Common myeloid progenitor, CD34-positive (primary cell): ENCODE measurements around the gene MEG3.

Source experiments
- CTCF ChIA-PET: fragments of 350-600 bp; sonication (Branson Sonifier 250); formaldehyde crosslinking; loops from one replicate; lab custom pipeline; 2021; ENCODE audit warnings: antibody characterized with exemption; lab: Charles Lee
- POLR2A ChIA-PET: fragments of 350-600 bp; sonication (Branson Sonifier 250); formaldehyde crosslinking; loops from one replicate; lab custom pipeline; 2021; ENCODE audit warnings: antibody characterized with exemption; lab: Charles Lee
- DNase-seq, 3 donors: peaks; one replicate each; pipeline versions ENCODE4 v3.0.0 to v3.0.0-alpha.2; 2013
- H3K27ac ChIP-seq, 2 experiments: 1 replicate in 1 of 2; 2 replicates in 1 of 2; pipeline ENCODE4 v1.7.0; 2013; ENCODE audit warnings: inconsistent platforms in 2 of 2, low read length in 2 of 2, mild to moderate bottlenecking in 2 of 2, low read depth in 1 of 2, moderate library complexity in 1 of 2; ENCODE audit not compliant: severe bottlenecking in 2 of 2, insufficient read depth in 1 of 2, poor library complexity in 1 of 2
- H3K27me3 ChIP-seq, 5 experiments: replicated peaks in 2 of 5; 1 replicate in 3 of 5; 2 replicates in 2 of 5; pipeline versions ENCODE4 v1.6.1 to v1.7.0; 2013; ENCODE audit warnings: low read length in 4 of 5, mild to moderate bottlenecking in 2 of 5, moderate library complexity in 2 of 5, inconsistent platforms in 1 of 5; ENCODE audit not compliant: insufficient read depth in 5 of 5, control insufficient read depth in 4 of 5
- H3K36me3 ChIP-seq, 4 experiments: 1 replicate in 2 of 4; 2 replicates in 2 of 4; pipeline versions ENCODE4 v1.6.1 to v1.7.0; 2013; ENCODE audit warnings: low read length in 3 of 4, control low read depth in 1 of 4, mild to moderate bottlenecking in 1 of 4; ENCODE audit not compliant: control insufficient read depth in 4 of 4, insufficient read depth in 4 of 4
- H3K4me1 ChIP-seq, 4 experiments: 1 replicate in 3 of 4; 2 replicates in 1 of 4; pipeline versions ENCODE4 v1.6.1 to v1.7.1; 2013; ENCODE audit warnings: low read length in 3 of 4, mild to moderate bottlenecking in 3 of 4, control low read depth in 1 of 4, inconsistent platforms in 1 of 4, moderate library complexity in 1 of 4; ENCODE audit not compliant: control insufficient read depth in 4 of 4, insufficient read depth in 4 of 4; ENCODE audit errors: control extremely low read depth in 1 of 4
- H3K4me3 ChIP-seq, 7 experiments: 1 replicate in 4 of 7; 2 replicates in 3 of 7; pipeline versions ENCODE4 v1.5.1 to v1.7.0; 2013; ENCODE audit warnings: mild to moderate bottlenecking in 7 of 7, low read length in 6 of 7, moderate library complexity in 6 of 7, inconsistent platforms in 2 of 7, low read depth in 2 of 7, control low read depth in 1 of 7; ENCODE audit not compliant: insufficient read depth in 4 of 7, control insufficient read depth in 1 of 7; ENCODE audit errors: extremely low read depth in 1 of 7
- H3K9me3 ChIP-seq, 5 experiments: 1 replicate in 4 of 5; 2 replicates in 1 of 5; pipeline versions ENCODE4 v1.6.1 to v1.7.1; 2013; ENCODE audit warnings: low read length in 4 of 5, mild to moderate bottlenecking in 2 of 5, inconsistent platforms in 1 of 5, low read depth in 1 of 5, moderate library complexity in 1 of 5; ENCODE audit not compliant: control insufficient read depth in 4 of 5, insufficient read depth in 2 of 5; ENCODE audit errors: control extremely low read depth in 1 of 5
- WGBS: methylation state at CpG from one replicate; pipeline ENCODE4 v1.1.5; 2013; ENCODE audit not compliant: insufficient coverage; 5-methylcytosine and 5-hydroxymethylcytosine counted together

The MEG3 gene

DNA sequence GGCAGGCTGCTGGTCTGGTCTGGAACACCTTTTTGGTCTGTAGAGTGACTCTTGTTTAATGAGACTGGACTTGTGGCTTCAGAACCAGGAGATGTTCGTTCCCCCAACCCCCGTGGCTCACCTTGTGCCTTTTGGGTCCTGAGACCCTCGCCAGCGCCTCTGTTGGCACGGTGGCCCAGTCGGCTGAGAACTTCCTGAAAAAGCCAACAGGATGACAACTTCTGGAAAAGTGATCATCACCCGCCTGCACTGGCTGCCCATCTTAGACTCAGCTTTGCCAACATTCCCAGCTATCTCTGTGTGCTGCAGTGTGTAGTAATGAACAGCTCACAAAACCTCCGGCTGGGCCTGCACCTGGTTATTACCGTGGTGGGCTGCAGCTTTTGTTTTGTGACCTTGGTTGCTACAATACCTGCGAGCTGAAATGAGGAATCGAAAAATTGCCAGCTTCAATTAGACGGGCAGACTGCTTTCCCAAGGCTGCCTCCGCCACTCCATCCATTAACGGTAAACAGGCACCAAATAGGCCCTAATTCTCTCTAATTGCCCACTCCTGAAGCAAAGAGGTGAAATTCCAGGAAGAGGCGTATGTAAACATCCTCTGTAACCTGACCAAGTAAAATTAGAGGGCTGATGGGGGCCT lies 16.0 kb downstream of the MEG3 start:
- WGBS = 77% methylated on average over 12 of the region's 15 CpGs
- H3K9me3 ChIP-seq = no peaks in the 10 kb centered on the region
- CTCF ChIA-PET = interaction anchor here (2.0 to 2.3 kb wide), 2 partner anchors 9 to 11 kb away, joined by 7 to 14 read pairs; no protein-coding TSS in a partner anchor
- H3K36me3 ChIP-seq = no peaks in the 10 kb centered on the region
- peaks cover 0 to 13% (median 2%) of the 10 kb centered on the region in 4 experiments for H3K4me1 ChIP-seq
- DNase-seq = no peak
- POLR2A ChIA-PET = no interaction called here
- H3K4me3 ChIP-seq = no peak overlapping the region
- H3K27ac ChIP-seq = no peak overlapping the region
- no peaks in the 10 kb centered on the region for H3K27me3 ChIP-seq

GRCh38 chr14:100842799-100843198 lies 16.9 kb downstream of the MEG3 start:
- CTCF ChIA-PET = interaction anchor here (0.9 to 2.3 kb wide), 3 partner anchors 8 to 180 kb away, joined by 3 to 14 read pairs (median 7); no protein-coding TSS in a partner anchor
- no peaks in the 10 kb centered on the region for H3K36me3 ChIP-seq
- no peak for DNase-seq
- no peak overlapping the region for H3K4me3 ChIP-seq
- no peaks in the 10 kb centered on the region for H3K9me3 ChIP-seq
- no peak overlapping the region for H3K27ac ChIP-seq
- POLR2A ChIA-PET = interaction anchor here (0.7 kb wide), 1 partner anchor 22 kb away, joined by 3 read pairs; no protein-coding TSS in a partner anchor
- no peaks in the 10 kb centered on the region for H3K27me3 ChIP-seq
- H3K4me1 ChIP-seq = peaks cover 0 to 13% (median 2%) of the 10 kb centered on the region in 4 experiments
- 92% methylated on average over 8 of the region's 8 CpGs for WGBS

DNA sequence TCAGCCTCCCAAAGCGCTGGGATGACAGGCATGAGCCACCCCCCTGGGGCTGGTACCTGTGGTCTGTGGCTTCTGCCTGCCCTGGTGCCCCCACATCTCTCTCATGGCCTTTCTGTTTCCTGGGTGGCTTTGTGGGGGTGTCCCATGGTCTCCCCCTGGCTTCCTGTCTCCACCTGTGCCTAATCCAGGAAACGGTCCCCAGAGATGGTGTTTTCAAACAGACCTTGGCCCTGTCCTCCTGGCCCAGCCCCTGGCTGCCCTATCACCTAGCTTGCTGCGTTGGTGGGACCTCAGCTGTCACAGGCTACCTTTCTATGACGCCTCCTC lies 18.1 kb downstream of the MEG3 start:
- H3K36me3 ChIP-seq = no peaks in the 10 kb centered on the region
- DNase-seq = no peak
- CTCF ChIA-PET = no interaction called here

DNA sequence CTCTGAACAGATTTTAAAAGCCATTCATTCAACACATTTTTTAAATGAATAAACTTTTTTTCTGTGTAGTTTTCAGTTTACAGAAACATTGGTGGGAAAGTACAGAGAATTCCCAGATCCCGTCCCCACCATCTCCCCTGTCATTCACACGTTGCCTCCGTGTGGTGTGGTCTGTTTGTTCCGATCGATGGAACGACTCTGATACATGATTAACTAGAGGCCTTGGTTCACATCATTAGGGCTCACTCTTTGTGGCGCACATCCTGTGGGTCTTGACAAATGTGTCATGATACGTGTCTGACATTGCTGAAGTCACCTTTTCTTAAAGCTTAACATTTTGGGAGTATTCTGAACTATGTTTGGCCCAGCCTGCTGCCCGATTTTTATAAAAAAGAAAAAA lies 18.5 kb downstream of the MEG3 start:
- H3K36me3 ChIP-seq = no peaks in the 10 kb centered on the region
- ChIA-PET CTCF (no interaction called here), POLR2A (no interaction called here)

More for the DNA sequence above, 18.1 kb downstream of the MEG3 start:
- H3K9me3 ChIP-seq = no peaks in the 10 kb centered on the region
- POLR2A ChIA-PET = no interaction called here
- no peak overlapping the region for H3K27ac ChIP-seq
- H3K4me3 ChIP-seq = no peak overlapping the region
- H3K4me1 ChIP-seq = peaks cover 0 to 17% (median 4%) of the 10 kb centered on the region in 4 experiments
- 92% methylated on average over 3 of the region's 4 CpGs for WGBS
- H3K27me3 ChIP-seq = no peaks in the 10 kb centered on the region

DNA sequence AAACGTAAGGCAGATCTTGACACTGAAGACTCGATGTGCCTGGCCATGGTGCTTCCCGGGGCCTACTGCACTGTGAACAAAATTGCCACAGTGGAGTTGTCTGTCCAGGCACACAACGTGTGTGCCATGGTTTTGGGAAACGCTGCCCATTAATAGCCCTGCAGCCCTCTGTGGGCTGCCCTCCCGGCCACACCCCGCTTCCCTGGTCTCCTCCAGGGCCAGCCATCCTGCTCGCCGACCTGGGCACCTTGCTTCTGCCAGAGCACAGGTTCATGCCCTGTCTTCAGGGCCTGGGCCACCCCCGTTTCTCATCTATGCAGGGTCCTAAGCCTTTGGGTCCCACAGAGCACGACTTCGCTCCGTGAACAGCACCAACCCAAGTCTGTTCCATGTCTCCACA lies 18.9 kb downstream of the MEG3 start:
- H3K9me3 ChIP-seq = no peaks in the 10 kb centered on the region
- peaks cover 2 to 23% (median 8%) of the 10 kb centered on the region in 4 experiments for H3K4me1 ChIP-seq
- H3K4me3 ChIP-seq = no peak overlapping the region
- 97% methylated on average over 9 of the region's 13 CpGs for WGBS
- H3K27me3 ChIP-seq = no peaks in the 10 kb centered on the region
- CTCF ChIA-PET = no interaction called here
- POLR2A ChIA-PET = no interaction called here
- DNase-seq = no peak
- H3K36me3 ChIP-seq = no peaks in the 10 kb centered on the region
- no peak overlapping the region for H3K27ac ChIP-seq

More for the DNA sequence above, 18.5 kb downstream of the MEG3 start:
- 88% methylated on average over 8 of the region's 9 CpGs for WGBS
- no peak for DNase-seq
- Histone ChIP-seq H3K4me3 (no peak overlapping the region), H3K9me3 (no peaks in the 10 kb centered on the region), H3K4me1 (peaks cover 2 to 20% (median 7%) of the 10 kb centered on the region in 4 experiments), H3K27ac (no peak overlapping the region), H3K27me3 (no peaks in the 10 kb centered on the region)

DNA sequence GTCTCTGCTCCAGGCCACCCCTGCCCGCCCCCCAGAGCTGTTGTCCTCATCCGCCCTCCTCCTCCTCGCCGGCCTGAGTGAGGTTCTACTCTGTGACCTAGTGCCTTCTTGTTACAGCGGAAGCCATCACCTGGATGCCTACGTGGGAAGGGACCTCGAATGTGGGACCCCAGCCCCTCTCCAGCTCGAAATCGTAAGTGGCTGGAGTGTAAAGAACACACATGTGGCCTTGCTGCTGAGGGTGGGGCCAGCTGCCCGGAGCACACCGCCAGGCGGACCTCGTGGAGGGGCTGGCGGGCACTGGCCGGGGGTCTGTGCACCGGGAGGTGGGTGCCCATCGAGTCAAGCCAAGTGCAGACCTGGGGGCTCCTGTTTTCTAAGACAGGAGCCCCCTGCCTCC lies 19.4 kb downstream of the MEG3 start:
- ChIA-PET CTCF (no interaction called here), POLR2A (no interaction called here)

DNA sequence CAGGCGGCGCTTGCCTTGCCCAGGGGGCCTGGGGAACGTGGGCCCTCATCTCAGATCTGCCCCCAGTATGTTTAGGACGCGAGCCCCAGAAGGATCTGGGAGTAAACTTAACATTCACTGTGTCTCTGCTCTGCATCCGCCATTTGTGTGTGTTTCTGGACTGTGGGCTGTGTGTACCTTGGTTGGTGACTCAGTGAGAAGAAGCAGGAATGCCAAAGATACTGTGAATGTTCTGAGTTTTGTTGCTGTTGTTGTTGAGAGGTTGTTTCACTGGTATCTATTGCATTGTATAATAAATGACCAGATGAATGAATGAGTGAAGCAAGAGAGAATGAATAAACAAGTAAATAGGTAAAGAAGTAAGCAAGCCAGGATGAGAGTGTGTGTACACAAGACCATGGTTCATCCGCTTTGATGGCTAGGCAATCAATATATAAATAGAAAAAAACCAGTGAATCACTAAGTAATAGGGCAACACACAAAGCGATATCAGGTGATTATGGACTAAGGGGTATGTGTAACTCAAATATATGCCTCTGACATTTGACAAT lies 20.5 kb downstream of the MEG3 start:
- Histone ChIP-seq H3K4me3 (no peak overlapping the region), H3K36me3 (no peaks in the 10 kb centered on the region), H3K27me3 (no peaks in the 10 kb centered on the region), H3K9me3 (no peaks in the 10 kb centered on the region), H3K27ac (no peak overlapping the region), H3K4me1 (peaks cover 5 to 23% (median 8%) of the 10 kb centered on the region in 4 experiments)
- POLR2A ChIA-PET = no interaction called here
- WGBS = 98% methylated on average over 7 of the region's 8 CpGs
- CTCF ChIA-PET = no interaction called here
- no peak for DNase-seq

More for the DNA sequence above, 19.4 kb downstream of the MEG3 start:
- Histone ChIP-seq H3K4me3 (no peak overlapping the region), H3K27ac (no peak overlapping the region), H3K4me1 (peaks cover 2 to 23% (median 8%) of the 10 kb centered on the region in 4 experiments), H3K9me3 (no peaks in the 10 kb centered on the region), H3K36me3 (no peaks in the 10 kb centered on the region), H3K27me3 (no peaks in the 10 kb centered on the region)
- no peak for DNase-seq
- 97% methylated on average over 17 of the region's 17 CpGs for WGBS
